Fibroblast of mammary gland (primary cell): ENCODE results near the gene CPLX1.
A peak's percentile ranks its signal among the peaks of the same experiment; 100 is the strongest.

Source experiments
- DNase-seq: peaks from one replicate; pipeline ENCODE4 v3.0.0-alpha.2; 2010; ENCODE audit warnings: low read depth
- H3K4me3 ChIP-seq: 2 replicates; pipeline ENCODE4 v1.5.1; 2011; ENCODE audit warnings: low read depth, mild to moderate bottlenecking, low read length, moderate library complexity; ENCODE audit not compliant: control insufficient read depth
- TF ChIP-seq, protein P1 (sequence below): conservative IDR thresholded peaks from 2 replicates; pipeline ENCODE4 v1.5.1; 2011; ENCODE audit warnings: low read depth, low read length, inconsistent platforms; ENCODE audit not compliant: control insufficient read depth, insufficient read depth

Gene CPLX1

GRCh38 chr4:829761-830600 is 4.1 kb upstream of the CPLX1 start:
- no peak for DNase-seq
- H3K4me3 ChIP-seq, result no peak overlapping the region
- TF ChIP-seq, protein P1, sequence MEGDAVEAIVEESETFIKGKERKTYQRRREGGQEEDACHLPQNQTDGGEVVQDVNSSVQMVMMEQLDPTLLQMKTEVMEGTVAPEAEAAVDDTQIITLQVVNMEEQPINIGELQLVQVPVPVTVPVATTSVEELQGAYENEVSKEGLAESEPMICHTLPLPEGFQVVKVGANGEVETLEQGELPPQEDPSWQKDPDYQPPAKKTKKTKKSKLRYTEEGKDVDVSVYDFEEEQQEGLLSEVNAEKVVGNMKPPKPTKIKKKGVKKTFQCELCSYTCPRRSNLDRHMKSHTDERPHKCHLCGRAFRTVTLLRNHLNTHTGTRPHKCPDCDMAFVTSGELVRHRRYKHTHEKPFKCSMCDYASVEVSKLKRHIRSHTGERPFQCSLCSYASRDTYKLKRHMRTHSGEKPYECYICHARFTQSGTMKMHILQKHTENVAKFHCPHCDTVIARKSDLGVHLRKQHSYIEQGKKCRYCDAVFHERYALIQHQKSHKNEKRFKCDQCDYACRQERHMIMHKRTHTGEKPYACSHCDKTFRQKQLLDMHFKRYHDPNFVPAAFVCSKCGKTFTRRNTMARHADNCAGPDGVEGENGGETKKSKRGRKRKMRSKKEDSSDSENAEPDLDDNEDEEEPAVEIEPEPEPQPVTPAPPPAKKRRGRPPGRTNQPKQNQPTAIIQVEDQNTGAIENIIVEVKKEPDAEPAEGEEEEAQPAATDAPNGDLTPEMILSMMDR, result no peak

- TF ChIP-seq, protein P1, result no peak
- no peak overlapping the region for H3K4me3 ChIP-seq
- DNase-seq, result no peak
These were observed 3.4 kb upstream of the CPLX1 start for GRCh38 chr4:829291-829690.

- no peak overlapping the region for H3K4me3 ChIP-seq
- TF ChIP-seq, protein P1, result no peak
- peak; percentile 31 for DNase-seq
These were observed 2.8 kb upstream of the CPLX1 start for GRCh38 chr4:828641-829271.

DNA sequence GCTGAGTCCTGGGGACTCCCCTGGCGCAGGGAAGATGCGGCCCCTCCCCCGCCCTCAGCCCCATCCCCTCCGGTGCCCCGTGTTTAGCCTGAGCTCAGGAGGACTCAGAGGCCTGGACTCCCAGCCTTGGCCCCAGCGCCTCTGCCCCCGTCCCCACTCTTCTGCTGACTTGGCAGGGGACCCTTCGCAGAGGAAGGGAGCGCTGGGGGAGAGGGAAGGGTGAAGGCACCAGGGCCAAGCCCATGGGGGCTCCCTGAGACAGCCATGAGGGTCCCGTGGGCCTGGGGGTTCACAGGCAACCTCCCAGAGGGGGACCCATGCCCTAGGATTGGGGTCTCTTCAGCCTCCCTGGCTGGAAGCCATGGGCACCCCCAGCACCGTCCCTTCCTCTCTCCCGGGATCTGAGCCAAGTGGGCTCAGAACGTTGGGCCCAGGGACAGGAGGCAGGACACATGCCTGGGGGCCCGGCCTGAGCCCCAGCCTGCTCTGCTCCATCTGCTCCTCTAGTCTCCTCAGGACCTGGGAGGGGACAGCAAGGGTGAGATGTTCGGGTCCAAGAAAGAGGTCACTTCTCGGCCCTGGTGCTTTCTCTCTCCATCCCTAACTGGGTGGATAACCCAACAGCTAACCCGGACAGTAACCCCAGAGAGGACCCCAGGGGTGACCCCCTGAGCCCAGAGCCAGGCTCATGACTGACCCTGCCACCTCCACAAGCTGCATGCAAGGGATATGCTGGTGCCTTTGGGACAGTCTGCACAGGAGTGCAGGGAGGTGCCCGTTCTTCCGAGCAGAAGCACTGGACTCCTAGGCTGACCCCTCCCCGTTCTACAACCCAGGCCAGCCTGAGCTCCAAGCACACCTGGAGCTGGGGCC is 1.5 kb upstream of the CPLX1 start:
- TF ChIP-seq, protein P1, result no peak
- DNase-seq, result no peak
- no peak overlapping the region for H3K4me3 ChIP-seq

DNA sequence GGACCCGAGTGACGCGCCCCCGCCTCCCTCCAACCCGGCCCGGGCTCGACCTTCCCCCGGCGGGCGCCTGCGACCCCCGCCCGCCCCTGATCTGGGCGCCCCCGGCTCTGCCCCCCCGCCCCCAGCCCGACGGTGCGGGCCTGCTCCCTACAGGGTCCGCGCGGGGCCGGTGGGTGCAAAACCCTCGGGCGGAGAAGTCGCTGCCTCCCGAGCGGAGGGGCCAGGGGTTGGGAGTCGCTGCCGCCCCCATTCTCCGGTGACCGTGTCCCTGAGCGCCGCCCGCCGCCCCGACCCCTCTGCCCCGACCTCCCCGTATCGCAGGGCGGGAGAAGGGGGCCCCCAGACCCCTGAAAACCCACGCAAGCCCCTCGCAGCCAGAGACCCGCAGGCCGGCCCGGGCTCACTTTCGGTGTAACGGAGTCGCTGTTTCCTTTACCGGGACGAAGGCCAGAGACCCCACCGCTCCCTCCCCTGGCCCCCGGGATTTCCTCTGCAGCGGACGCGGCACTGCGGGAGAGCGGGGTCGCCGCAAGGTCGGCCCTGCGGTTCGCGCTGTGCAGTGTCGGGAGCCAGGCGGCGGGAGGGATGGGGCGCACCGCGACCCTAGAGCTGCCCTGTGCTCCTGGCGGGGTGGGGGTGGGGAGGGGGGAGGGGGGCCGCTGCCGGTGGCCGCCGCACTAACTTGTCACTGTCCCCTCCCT is 729 bp upstream of the CPLX1 start:
- TF ChIP-seq, protein P1, result no peak
- DNase-seq, result no peak
- no peak overlapping the region for H3K4me3 ChIP-seq

GRCh38 chr4:825063-825970 is 612 bp downstream of the CPLX1 start:
- no peak overlapping the region for H3K4me3 ChIP-seq
- peak; percentile 6 for DNase-seq
- TF ChIP-seq, protein P1, result no peak
